CD4-positive, alpha-beta T cell treated with Interleukin-15 for 1 hour (primary cell): ENCODE data around the gene PDIK1L.
A peak's percentile ranks its signal among the peaks of the same experiment; 100 is the strongest.

Experiments
- DNase-seq: peaks from one replicate; pipeline ENCODE4 v3.0.0-alpha.2; 2020

PDIK1L gene

GRCh38 chr1:26111530-26112406 is at the start of gene PDIK1L:
TSS of gene PDIK1L (plus strand) at chr1:26111824. CDS start at chr1:26114309, 2,485 bp downstream.
- DNase-seq = peak; percentile 94

- no peak for DNase-seq
Observed at GRCh38 chr1:26064553-26064952, 47.1 kb upstream of the PDIK1L start.

GRCh38 chr1:26066160-26066559 is 45.5 kb upstream of the PDIK1L start:
- no peak for DNase-seq

GRCh38 chr1:26066857-26067256 is 44.8 kb upstream of the PDIK1L start:
- DNase-seq = no peak

- DNase-seq = no peak
Observed at GRCh38 chr1:26067432-26067911, 44.2 kb upstream of the PDIK1L start, which contains the start of gene TRIM63. TSS of gene TRIM63 (minus strand) at chr1:26067630. CDS start at chr1:26067494, 136 bp downstream.

- DNase-seq = no peak
Observed at GRCh38 chr1:26069941-26070295, 41.7 kb upstream of the PDIK1L start.

GRCh38 chr1:26070296-26070962 is 41.2 kb upstream of the PDIK1L start:
- no peak for DNase-seq

GRCh38 chr1:26070963-26071342 is 40.7 kb upstream of the PDIK1L start:
- no peak for DNase-seq

- no peak for DNase-seq
Observed at GRCh38 chr1:26072305-26072704, 39.3 kb upstream of the PDIK1L start.

GRCh38 chr1:26075421-26076144 is 36.0 kb upstream of the PDIK1L start:
- DNase-seq = no peak

GRCh38 chr1:26077524-26077923 is 34.1 kb upstream of the PDIK1L start:
- no peak for DNase-seq

GRCh38 chr1:26078286-26079177 is 33.1 kb upstream of the PDIK1L start:
- no peak for DNase-seq

GRCh38 chr1:26079178-26079563 is 32.5 kb upstream of the PDIK1L start:
- no peak for DNase-seq

GRCh38 chr1:26079960-26080814 is 31.4 kb upstream of the PDIK1L start:
- no peak for DNase-seq

- no peak for DNase-seq
Observed at GRCh38 chr1:26081267-26082019, 30.2 kb upstream of the PDIK1L start.

GRCh38 chr1:26082020-26082350 is 29.6 kb upstream of the PDIK1L start:
- DNase-seq = no peak

- no peak for DNase-seq
Observed at GRCh38 chr1:26083208-26083607, 28.4 kb upstream of the PDIK1L start.

GRCh38 chr1:26084091-26084561 is 27.5 kb upstream of the PDIK1L start:
- DNase-seq = no peak

GRCh38 chr1:26084844-26085243 is 26.8 kb upstream of the PDIK1L start:
- DNase-seq = no peak

- DNase-seq = no peak
Observed at GRCh38 chr1:26089125-26089524, 22.5 kb upstream of the PDIK1L start.

GRCh38 chr1:26090893-26091292 is 20.7 kb upstream of the PDIK1L start:
- DNase-seq = no peak
